ENCODE results near the gene PDZRN3.

PDZRN3 gene

GRCh38 chr3:73419179-73419803 is 205.4 kb downstream of the PDZRN3 start:
- DNase-seq (ENCODE audit: low read depth in 2 of 2): no peak

GRCh38 chr3:73418681-73419080 is 206.1 kb downstream of the PDZRN3 start:
- no peak for DNase-seq (ENCODE audit: low read depth in 2 of 2)

- DNase-seq (ENCODE audit: low read depth in 2 of 2): no peak
Observed at GRCh38 chr3:73415118-73415517, 209.6 kb downstream of the PDZRN3 start.

GRCh38 chr3:73413619-73414018 is 211.1 kb downstream of the PDZRN3 start:
- no peak for DNase-seq (ENCODE audit: low read depth in 2 of 2)

- DNase-seq (ENCODE audit: low read depth in 2 of 2): no peak
Observed at GRCh38 chr3:73411993-73412392, 212.7 kb downstream of the PDZRN3 start.

GRCh38 chr3:73411545-73411944 is 213.2 kb downstream of the PDZRN3 start:
- DNase-seq (ENCODE audit: low read depth in 2 of 2): no peak

- DNase-seq (ENCODE audit: low read depth in 2 of 2): no peak
Observed at GRCh38 chr3:73409138-73409763, 215.5 kb downstream of the PDZRN3 start.

GRCh38 chr3:73408634-73409033 is 216.1 kb downstream of the PDZRN3 start:
- DNase-seq (ENCODE audit: low read depth in 2 of 2): no peak

- no peak for DNase-seq (ENCODE audit: low read depth in 2 of 2)
Observed at GRCh38 chr3:73407577-73407976, 217.2 kb downstream of the PDZRN3 start.

GRCh38 chr3:73405853-73406252 is 218.9 kb downstream of the PDZRN3 start:
- no peak for DNase-seq (ENCODE audit: low read depth in 2 of 2)

GRCh38 chr3:73405000-73405399 is 219.7 kb downstream of the PDZRN3 start:
- DNase-seq (ENCODE audit: low read depth in 2 of 2): no peak

GRCh38 chr3:73404435-73404834 is 220.3 kb downstream of the PDZRN3 start:
- no peak for DNase-seq (ENCODE audit: low read depth in 2 of 2)

GRCh38 chr3:73403444-73403843 is 221.3 kb downstream of the PDZRN3 start:
- no peak for DNase-seq (ENCODE audit: low read depth in 2 of 2)

GRCh38 chr3:73401616-73402279 is 223.0 kb downstream of the PDZRN3 start:
- DNase-seq (ENCODE audit: low read depth in 2 of 2): no peak

GRCh38 chr3:73401059-73401458 is 223.7 kb downstream of the PDZRN3 start:
- no peak for DNase-seq (ENCODE audit: low read depth in 2 of 2)

- DNase-seq (ENCODE audit: low read depth in 2 of 2): no peak
Observed at GRCh38 chr3:73399666-73400253, 225.0 kb downstream of the PDZRN3 start.

- DNase-seq (ENCODE audit: low read depth in 2 of 2): no peak
Observed at GRCh38 chr3:73399106-73399505, 225.6 kb downstream of the PDZRN3 start.

- no peak for DNase-seq (ENCODE audit: low read depth in 2 of 2)
Observed at GRCh38 chr3:73398084-73398483, 226.7 kb downstream of the PDZRN3 start.

- DNase-seq (ENCODE audit: low read depth in 2 of 2): no peak
Observed at GRCh38 chr3:73394240-73394639, 230.5 kb downstream of the PDZRN3 start.

GRCh38 chr3:73393005-73393404 is 231.7 kb downstream of the PDZRN3 start:
- no peak for DNase-seq (ENCODE audit: low read depth in 2 of 2)

- DNase-seq (ENCODE audit: low read depth in 2 of 2): no peak
Observed at GRCh38 chr3:73391984-73392383, 232.8 kb downstream of the PDZRN3 start.

- DNase-seq (ENCODE audit: low read depth in 2 of 2): no peak
Observed at GRCh38 chr3:73389928-73390327, 234.8 kb downstream of the PDZRN3 start.

All from stimulated activated CD8-positive, alpha-beta memory T cell treated with anti-CD3 and anti-CD28 coated beads, Interleukin-2, amount 100 ng/mL, for 1 hour (primary cell).